ENCODE results near the gene ADAMTS10.
A peak's percentile ranks its signal among the peaks of the same experiment; 100 is the strongest.
"Not testable (repeated sequence)": the region's sequence is repeated elsewhere in the genome, so short reads cannot be mapped to it uniquely, and the experiment has no call there.

ADAMTS10 gene

GRCh38 chr19:8610041-8610935 is at the start of gene ADAMTS10:
Gene ADAMTS10 (minus strand): TSS chr19:8610715. CDS start chr19:8605710, 5,005 bp downstream.
- DNase-seq (ENCODE audit: insufficient read length, low spot score) (peak; percentile 41), FAIRE-seq (no peak)

GRCh38 chr19:8659905-8660304 is 49.4 kb upstream of the ADAMTS10 start:
- FAIRE-seq (no peak), DNase-seq (ENCODE audit: insufficient read length, low spot score) (no peak)

DNA sequence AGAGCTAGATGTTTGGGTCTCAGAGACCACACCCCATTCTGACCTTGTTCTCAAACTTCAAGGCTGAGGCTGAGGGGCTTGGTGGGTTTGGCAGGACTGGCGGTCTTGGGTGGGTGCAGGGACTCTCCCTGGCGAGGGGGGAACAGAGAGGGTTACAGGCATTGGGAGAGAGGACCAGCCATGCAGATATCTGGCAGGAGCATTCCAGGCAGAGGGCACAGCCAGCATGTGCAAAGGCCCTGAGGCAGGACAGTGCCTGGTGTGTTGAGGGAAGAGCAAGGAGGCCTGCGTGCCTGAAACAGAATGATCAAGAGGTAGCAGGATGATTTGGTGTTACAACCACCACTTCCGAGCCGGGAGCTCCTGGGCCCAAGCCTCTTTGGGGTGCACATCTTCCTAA is 47.4 kb upstream of the ADAMTS10 start:
- no peak for DNase-seq (ENCODE audit: insufficient read length, low spot score)
- peak; percentile 26 for FAIRE-seq

DNA sequence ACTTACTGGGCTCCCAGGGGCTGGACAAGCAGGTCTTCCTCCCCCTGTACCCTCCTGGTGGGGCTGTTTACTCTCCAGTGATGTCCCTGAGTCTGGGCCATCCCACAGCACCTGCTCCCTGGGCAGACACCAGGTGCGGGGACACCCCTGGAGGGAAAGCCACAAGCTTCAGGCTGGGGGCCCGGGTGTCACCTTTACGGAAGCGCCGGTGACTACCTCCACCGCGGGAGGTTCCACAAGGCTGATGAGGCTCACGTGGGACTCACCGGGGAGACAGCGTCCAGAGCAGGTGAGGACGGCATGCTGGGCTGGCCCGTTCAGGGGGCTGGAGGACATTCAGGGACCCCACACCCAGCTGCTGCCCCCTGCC is 44.8 kb upstream of the ADAMTS10 start:
- FAIRE-seq (no peak), DNase-seq (ENCODE audit: insufficient read length, low spot score) (no peak)

DNA sequence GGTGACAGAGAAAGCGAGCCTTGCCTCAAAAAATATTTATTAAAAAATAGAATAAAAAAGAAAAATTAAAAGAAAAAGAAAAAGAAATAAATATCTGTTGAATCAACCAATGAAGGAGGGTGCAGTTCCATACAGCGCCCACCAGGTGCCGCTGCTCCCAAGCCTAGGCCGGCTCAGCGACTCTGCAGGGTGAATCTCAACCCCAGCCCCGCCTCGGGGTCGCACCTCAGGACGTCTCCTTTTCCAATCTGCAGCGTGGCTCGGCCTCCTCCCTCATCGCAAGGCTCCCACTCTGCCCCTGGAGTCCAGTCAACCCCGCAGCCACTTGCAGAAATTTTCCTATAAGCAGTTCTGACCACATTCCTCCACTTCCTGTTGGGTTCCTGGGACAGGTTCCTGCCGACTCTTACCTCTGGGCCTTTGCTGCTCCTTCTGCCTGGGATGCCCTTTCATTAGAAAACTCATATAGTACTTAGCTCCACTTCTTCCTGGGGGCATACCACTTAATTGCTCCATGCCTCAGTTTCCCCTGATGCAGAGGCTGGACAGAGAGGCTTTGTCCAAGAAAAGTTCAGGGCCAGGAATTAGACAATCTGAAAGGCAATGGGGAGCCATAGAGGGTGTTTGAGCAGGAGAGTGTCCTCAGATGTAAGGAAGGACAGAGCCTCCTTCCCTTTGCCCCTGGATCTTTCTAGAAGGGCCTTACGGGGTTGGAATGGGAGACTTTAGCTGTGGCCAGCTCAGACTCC is 44.2 kb upstream of the ADAMTS10 start:
- peak; percentile 80 for FAIRE-seq

DNA sequence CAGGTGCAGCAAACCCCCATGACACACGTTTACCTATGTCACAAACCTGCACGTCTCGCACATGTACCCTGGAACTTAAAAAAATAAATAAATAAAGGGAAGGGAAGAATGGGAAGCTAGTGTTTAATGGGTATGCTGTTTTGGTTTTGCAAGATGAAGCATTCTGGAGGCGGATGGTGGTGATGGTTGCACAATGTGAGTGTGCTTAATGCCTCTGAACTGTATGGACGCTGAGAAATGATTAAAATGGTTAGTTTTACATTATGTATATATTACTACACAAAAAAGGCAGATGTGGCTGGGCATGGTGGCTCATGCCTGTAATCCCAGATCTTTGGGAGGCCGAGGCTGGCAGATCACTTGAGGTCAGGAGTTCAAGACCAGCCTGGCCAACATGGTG is 37.7 kb upstream of the ADAMTS10 start:
- no peak for DNase-seq (ENCODE audit: insufficient read length, low spot score)
- no peak for FAIRE-seq

More for the DNA sequence above, 44.2 kb upstream of the ADAMTS10 start:
- DNase-seq (ENCODE audit: insufficient read length, low spot score): peak; percentile 82

DNA sequence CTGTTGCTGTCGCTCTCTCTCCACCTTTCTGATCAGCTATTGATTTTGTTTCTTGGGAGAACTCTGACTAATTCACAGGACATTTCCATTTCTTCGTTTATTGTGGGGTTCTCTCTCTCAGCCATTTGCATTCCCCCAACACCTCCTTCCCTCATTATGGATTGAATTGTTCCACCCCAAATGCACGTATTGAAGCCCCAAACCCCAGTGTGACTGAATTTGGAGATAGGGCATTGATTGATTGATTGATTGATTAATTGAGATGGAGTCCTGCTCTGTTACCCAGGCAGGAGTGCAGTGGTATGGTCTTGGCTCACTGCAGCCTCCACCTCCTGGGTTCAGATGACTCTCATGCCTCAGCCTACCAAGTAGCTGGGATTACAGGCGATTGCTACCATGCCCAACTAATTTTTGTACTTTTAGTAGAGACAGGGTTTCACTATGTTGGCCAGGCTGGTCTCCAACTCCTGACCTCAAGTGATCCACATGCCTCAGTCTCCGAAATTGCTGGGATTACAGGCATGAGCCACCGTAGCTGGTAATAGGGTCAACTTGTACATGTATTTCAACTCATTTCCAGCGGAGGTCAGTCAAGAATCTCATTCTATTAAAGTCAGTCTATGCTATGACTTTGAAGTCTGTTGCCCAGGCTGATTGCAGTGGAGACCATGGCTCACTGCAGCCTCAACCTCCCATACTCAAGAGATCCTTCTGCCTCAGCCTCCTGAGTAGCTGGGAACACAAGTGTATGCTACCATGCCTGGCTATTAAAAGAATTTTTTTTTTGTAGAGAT is 33.5 kb upstream of the ADAMTS10 start:
- DNase-seq (ENCODE audit: insufficient read length, low spot score) (no peak), FAIRE-seq (no peak)

DNA sequence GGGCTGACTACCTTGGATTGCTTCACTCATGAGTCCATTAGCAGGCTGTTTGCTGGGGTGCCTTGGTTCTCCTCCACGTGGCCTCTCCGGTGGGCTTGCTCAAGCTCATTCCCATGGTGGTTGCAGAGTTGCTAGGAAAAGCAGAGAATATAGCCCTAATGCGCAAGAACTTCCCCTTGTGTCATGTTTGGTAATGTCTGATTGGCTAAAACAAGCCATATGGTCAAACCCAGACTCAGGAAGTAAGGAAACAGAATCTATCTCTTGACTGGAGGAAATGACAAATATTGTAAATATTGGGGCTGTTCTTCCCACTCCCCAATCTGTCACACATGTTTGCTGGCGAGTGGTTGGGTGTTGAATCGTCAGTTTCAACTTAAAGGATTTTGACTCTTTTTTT is 32.0 kb upstream of the ADAMTS10 start:
- DNase-seq (ENCODE audit: insufficient read length, low spot score) (no peak), FAIRE-seq (no peak)

GRCh38 chr19:8641908-8642547 is 31.5 kb upstream of the ADAMTS10 start:
- DNase-seq (ENCODE audit: insufficient read length, low spot score): peak; percentile 69
- FAIRE-seq: peak; percentile 75

- no peak for FAIRE-seq
Measured at GRCh38 chr19:8641221-8641907, 30.8 kb upstream of the ADAMTS10 start.

GRCh38 chr19:8640402-8641004 is 30.0 kb upstream of the ADAMTS10 start:
- DNase-seq (ENCODE audit: insufficient read length, low spot score) (no peak), FAIRE-seq (peak; percentile 55)

More at GRCh38 chr19:8641221-8641907, 30.8 kb upstream of the ADAMTS10 start:
- DNase-seq (ENCODE audit: insufficient read length, low spot score): no peak

DNA sequence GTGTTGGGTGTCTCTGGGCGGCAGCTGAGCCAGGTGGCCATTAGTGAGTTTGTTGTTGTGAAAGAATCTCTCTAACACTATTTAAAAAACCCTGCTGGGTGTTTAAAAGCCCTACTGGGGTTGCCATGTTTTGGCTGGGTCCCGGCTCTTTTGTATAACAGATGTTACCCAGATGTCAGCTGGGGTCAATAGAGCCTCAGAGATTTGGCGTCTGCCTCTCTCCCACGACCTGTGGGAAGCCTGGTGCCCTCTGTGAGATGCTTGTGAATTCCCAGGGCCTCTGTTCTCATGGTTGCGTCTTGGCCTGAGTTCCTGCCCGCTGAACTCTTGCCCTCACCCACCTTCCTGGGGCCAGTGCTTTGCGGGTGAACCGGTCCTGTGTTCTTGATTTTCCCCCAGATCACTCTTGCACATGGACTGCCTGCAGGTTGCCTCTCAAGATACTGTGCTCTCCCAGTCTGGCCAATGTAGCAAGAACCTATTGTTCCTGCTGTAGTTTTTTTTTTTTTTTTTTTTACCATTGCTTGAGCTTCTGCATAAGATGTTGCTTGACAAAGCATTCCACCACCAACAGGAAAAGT is 29.4 kb upstream of the ADAMTS10 start:
- FAIRE-seq: no peak
- DNase-seq (ENCODE audit: insufficient read length, low spot score): no peak

DNA sequence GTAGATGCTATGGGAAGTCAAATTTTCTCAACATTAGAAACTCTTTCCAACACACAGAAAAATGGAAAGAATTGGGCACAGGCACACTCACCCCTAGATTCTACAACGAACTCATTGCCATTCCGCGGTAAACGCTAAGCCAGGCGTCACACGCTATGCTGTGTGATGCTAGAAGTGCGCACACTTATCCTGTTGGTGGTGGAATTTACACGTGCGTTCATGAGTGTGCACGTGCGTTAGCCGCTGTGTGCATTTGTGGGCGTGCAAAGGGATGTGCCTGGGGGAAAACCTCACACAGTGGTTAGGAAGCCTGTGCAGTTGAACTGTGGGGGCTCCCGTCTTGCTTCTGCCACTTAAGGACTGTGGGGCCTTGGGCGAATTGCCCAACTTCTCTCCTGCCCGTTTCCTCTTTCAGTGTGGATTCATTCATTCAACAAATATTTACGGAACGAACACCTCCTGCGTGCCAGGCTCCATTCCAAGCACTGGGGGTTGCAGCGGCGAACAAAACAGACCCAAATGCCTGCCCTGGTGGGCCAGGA is 27.6 kb upstream of the ADAMTS10 start:
- FAIRE-seq (peak; percentile 89), DNase-seq (ENCODE audit: insufficient read length, low spot score) (peak; percentile 57)

- peak; percentile 23 for FAIRE-seq
- DNase-seq (ENCODE audit: insufficient read length, low spot score): not testable (repeated sequence)
Measured at GRCh38 chr19:8637070-8637469, 26.6 kb upstream of the ADAMTS10 start.

DNA sequence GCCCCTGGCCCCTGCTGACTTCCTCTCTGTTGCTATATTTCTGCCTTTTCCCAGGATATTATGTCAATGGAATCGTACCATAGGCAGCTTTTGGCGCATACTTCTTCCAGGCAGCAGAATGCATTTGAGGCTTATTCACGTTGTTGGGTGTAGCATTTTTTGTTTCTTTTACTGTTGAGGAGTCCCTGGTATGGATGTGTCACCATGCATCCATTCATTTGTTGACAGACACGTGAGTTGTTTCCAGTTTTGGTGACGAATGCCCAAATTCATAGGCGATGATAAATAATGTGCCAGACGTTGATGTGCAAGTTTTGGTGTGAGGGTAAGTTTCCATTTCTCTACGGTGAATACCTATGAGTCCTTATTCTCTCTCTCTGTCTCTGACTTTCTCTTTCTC is 24.9 kb upstream of the ADAMTS10 start:
- FAIRE-seq (peak; percentile 79), DNase-seq (ENCODE audit: insufficient read length, low spot score) (peak; percentile 59)

DNA sequence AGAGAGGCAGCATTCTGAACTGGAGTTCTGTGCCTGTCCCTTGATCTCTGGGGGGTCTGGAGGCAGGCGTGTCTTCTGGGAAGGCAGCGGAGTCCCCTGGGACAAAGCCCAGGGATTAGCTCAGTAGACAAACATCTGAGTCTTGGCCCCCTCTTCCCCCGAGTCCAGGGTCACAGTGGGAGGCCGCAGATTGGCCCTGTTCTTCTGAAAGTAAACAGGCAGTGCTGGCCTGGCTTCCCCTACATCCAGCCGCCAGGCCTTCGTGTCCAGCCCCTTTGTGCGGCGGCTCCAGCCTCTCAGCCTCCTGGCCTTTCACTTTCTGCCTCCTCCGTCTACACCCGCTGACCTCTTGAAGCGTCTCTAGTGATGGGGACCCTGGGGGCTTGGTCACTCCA is 20.9 kb upstream of the ADAMTS10 start:
- FAIRE-seq: no peak
- DNase-seq (ENCODE audit: insufficient read length, low spot score): no peak

GRCh38 chr19:8630796-8631424 is 20.4 kb upstream of the ADAMTS10 start:
- no peak for FAIRE-seq
- no peak for DNase-seq (ENCODE audit: insufficient read length, low spot score)

- no peak for DNase-seq (ENCODE audit: insufficient read length, low spot score)
- no peak for FAIRE-seq
Measured at GRCh38 chr19:8629996-8630683, 19.6 kb upstream of the ADAMTS10 start, which contains the start of gene NFILZ. Gene NFILZ (plus strand): TSS chr19:8630633. CDS start chr19:8676766, 46,133 bp downstream.
